H1 (cell line): ENCODE data around the gene TEKTIP1. TPM values are rescaled to one million over a fixed set of nuclear protein-coding genes. Genes with fewer than 3 reads are reported as not detected.

Experiments used
- CTCF ChIA-PET: fragments of 300-600 bp; sonication (Branson Sonifier 250); formaldehyde crosslinking; loops from one replicate; lab custom pipeline; 2021; ENCODE audit not compliant: partially characterized antibody; lab: Charles Lee
- POLR2A ChIA-PET: fragments of 300-600 bp; sonication (Branson Sonifier 250); formaldehyde crosslinking; loops from one replicate; lab custom pipeline; 2021; ENCODE audit warnings: inconsistent platforms; ENCODE audit not compliant: partially characterized antibody; lab: Charles Lee
- DNase-seq, 2 experiments: peaks; one replicate each; pipeline versions ENCODE4 v3.0.0 to v3.0.0-alpha.2; 2010 to 2022; ENCODE audit warnings: low spot score in 2 of 2, low read depth in 1 of 2, mixed read lengths in 1 of 2
- FAIRE-seq: peaks from 2 replicates; lab custom pipeline; 2011; peaks lifted over from hg19 to GRCh38; lab: Jason Lieb, UNC
- H2AFZ ChIP-seq: 2 replicates; pipeline ENCODE4 v1.8.1; 2012; ENCODE audit warnings: low read length, inconsistent platforms
- H2AK5ac ChIP-seq: 2 replicates; pipeline ENCODE4 v1.6.1; 2013; ENCODE audit warnings: low read depth, low read length
- H2BK120ac ChIP-seq: replicated peaks from 2 replicates; pipeline ENCODE3; 2013; ENCODE audit warnings: low read depth, low read length, inconsistent platforms
- H2BK12ac ChIP-seq: 2 replicates; pipeline ENCODE4 v1.6.1; 2013; ENCODE audit warnings: low read depth, low read length
- H2BK15ac ChIP-seq: 2 replicates; pipeline ENCODE4 v1.6.1; 2013; ENCODE audit warnings: low read length
- H2BK20ac ChIP-seq: 2 replicates; pipeline ENCODE4 v1.6.1; 2013; ENCODE audit warnings: low read length
- H2BK5ac ChIP-seq: 2 replicates; pipeline ENCODE4 v1.6.1; 2013; ENCODE audit warnings: low read depth, low read length
- H3K14ac ChIP-seq: 2 replicates; pipeline ENCODE4 v1.6.1; 2013; ENCODE audit warnings: inconsistent platforms; ENCODE audit not compliant: insufficient read length
- H3K18ac ChIP-seq: 2 replicates; pipeline ENCODE4 v1.6.1; 2013; ENCODE audit warnings: low read length; ENCODE audit errors: extremely low read depth
- H3K23ac ChIP-seq: 2 replicates; pipeline ENCODE4 v1.6.1; 2013; ENCODE audit warnings: inconsistent platforms; ENCODE audit not compliant: insufficient read length
- H3K23me2 ChIP-seq: 2 replicates; pipeline ENCODE4 v1.6.1; 2013; ENCODE audit warnings: low read depth, low read length
- H3K27ac ChIP-seq: 2 replicates; pipeline ENCODE4 v1.6.1; 2011; ENCODE audit warnings: low read depth, low read length, inconsistent platforms
- H3K27me3 ChIP-seq, 4 experiments: replicated peaks in 1 of 4; 1 replicate in 1 of 4; 2 replicates in 3 of 4; pipeline versions ENCODE4 v1.6.1 to v1.8.1; 2011 to 2013; ENCODE audit warnings: low read length in 3 of 4, mild to moderate bottlenecking in 3 of 4, inconsistent platforms in 2 of 4, mixed read lengths in 2 of 4, moderate library complexity in 1 of 4; ENCODE audit not compliant: control insufficient read depth in 3 of 4, insufficient read depth in 3 of 4; ENCODE audit errors: extremely low read depth in 1 of 4
- H3K36me3 ChIP-seq, 4 experiments: 2 replicates each; pipeline versions ENCODE4 v1.6.1 to v1.8.1; 2011 to 2013; ENCODE audit warnings: mild to moderate bottlenecking in 4 of 4, low read length in 3 of 4, moderate library complexity in 2 of 4, control low read depth in 1 of 4, inconsistent platforms in 1 of 4; ENCODE audit not compliant: insufficient read depth in 4 of 4, control insufficient read depth in 2 of 4
- H3K4ac ChIP-seq: replicated peaks from 2 replicates; pipeline ENCODE3; 2013; ENCODE audit warnings: low read length, low read depth, mixed read lengths, inconsistent platforms; ENCODE audit not compliant: insufficient read length
- H3K4me1 ChIP-seq, 4 experiments: replicated peaks in 1 of 4; 1 replicate in 1 of 4; 2 replicates in 3 of 4; pipeline versions ENCODE4 v1.6.1 to v1.8.1; 2011 to 2013; ENCODE audit warnings: low read length in 3 of 4, inconsistent platforms in 2 of 4, mixed read lengths in 1 of 4; ENCODE audit not compliant: insufficient read depth in 4 of 4, control insufficient read depth in 3 of 4
- H3K4me2 ChIP-seq, 2 experiments: 2 replicates each; pipeline versions ENCODE4 v1.6.1 to v1.8.1; 2011 to 2013; ENCODE audit warnings: low read depth in 2 of 2, low read length in 2 of 2, control low read depth in 1 of 2, inconsistent platforms in 1 of 2, mild to moderate bottlenecking in 1 of 2; ENCODE audit not compliant: insufficient read depth in 1 of 2
- H3K4me3 ChIP-seq, 4 experiments: fragments of 200-600, 300-600 bp in 1 of 4; sonication (generic), shearing (Covaris generic), sonication (Bioruptor Twin) in 1 of 4; 2 replicates each; pipeline versions ENCODE4 v1.5.1 to v1.8.1; 2011 to 2016; ENCODE audit warnings: low read length in 4 of 4, low read depth in 3 of 4, control low read depth in 2 of 4, inconsistent platforms in 2 of 4, mild to moderate bottlenecking in 2 of 4, mixed read lengths in 1 of 4, moderate library complexity in 1 of 4; ENCODE audit not compliant: insufficient read depth in 2 of 4; ENCODE audit errors: extremely low read depth in 1 of 4
- H3K56ac ChIP-seq: replicated peaks from 2 replicates; pipeline ENCODE3; 2013; ENCODE audit warnings: low read depth, mild to moderate bottlenecking, mixed read lengths, low read length, inconsistent platforms; ENCODE audit not compliant: insufficient read length
- H3K79me1 ChIP-seq: 2 replicates; pipeline ENCODE4 v1.6.1; 2013; ENCODE audit warnings: low read depth, low read length, control low read depth
- H3K79me2 ChIP-seq, 2 experiments: 2 replicates each; pipeline versions ENCODE4 v1.6.1 to v1.8.1; 2012 to 2013; ENCODE audit warnings: low read length in 2 of 2, mild to moderate bottlenecking in 2 of 2, inconsistent platforms in 1 of 2; ENCODE audit not compliant: insufficient read depth in 2 of 2, control insufficient read depth in 1 of 2
- H3K9ac ChIP-seq, 4 experiments: replicated peaks in 1 of 4; 1 replicate in 1 of 4; 2 replicates in 3 of 4; pipeline versions ENCODE4 v1.6.1 to v1.8.1; 2011 to 2013; ENCODE audit warnings: low read depth in 3 of 4, low read length in 3 of 4, control low read depth in 2 of 4, mild to moderate bottlenecking in 2 of 4, moderate library complexity in 2 of 4, inconsistent platforms in 1 of 4; ENCODE audit errors: extremely low read depth in 1 of 4
- H3K9me3 ChIP-seq, 2 experiments: 2 replicates each; pipeline versions ENCODE4 v1.6.1 to v1.8.1; 2012 to 2013; ENCODE audit warnings: mild to moderate bottlenecking in 2 of 2, moderate library complexity in 2 of 2, control low read depth in 1 of 2, inconsistent platforms in 1 of 2, low read depth in 1 of 2, low read length in 1 of 2, mixed read lengths in 1 of 2; ENCODE audit not compliant: insufficient read depth in 2 of 2
- H4K20me1 ChIP-seq, 2 experiments: replicated peaks in 1 of 2; 2 replicates each; pipeline versions ENCODE3 to v1.8.1; 2011 to 2013; ENCODE audit warnings: inconsistent platforms in 2 of 2, low read length in 2 of 2, mild to moderate bottlenecking in 1 of 2; ENCODE audit not compliant: insufficient read depth in 2 of 2, control insufficient read depth in 1 of 2
- H4K5ac ChIP-seq: 2 replicates; pipeline ENCODE4 v1.6.1; 2013; ENCODE audit warnings: low read length, low read depth, mixed read lengths, inconsistent platforms; ENCODE audit not compliant: insufficient read length
- H4K8ac ChIP-seq: 2 replicates; pipeline ENCODE4 v1.8.0; 2013; ENCODE audit warnings: mild to moderate bottlenecking, moderate library complexity, low read length, inconsistent platforms; ENCODE audit not compliant: insufficient read depth; ENCODE audit errors: extremely low read depth
- H4K91ac ChIP-seq: replicated peaks from 2 replicates; pipeline ENCODE3; 2013; ENCODE audit warnings: low read length, mixed read lengths, inconsistent platforms; ENCODE audit not compliant: insufficient read length
- CTCF ChIP-seq, 3 experiments: IDR thresholded peaks; 1 replicate in 2 of 3; 2 replicates in 1 of 3; pipeline versions ENCODE4 v1.5.1 to v1.6.1; 2011; ENCODE audit warnings: low read length in 3 of 3, mild to moderate bottlenecking in 3 of 3, inconsistent platforms in 2 of 3, low read depth in 1 of 3, moderate library complexity in 1 of 3; ENCODE audit not compliant: insufficient read depth in 1 of 3; ENCODE audit errors: control extremely low read depth in 1 of 3
- HDAC2 ChIP-seq, 2 experiments: fragments of 300-600 bp in 1 of 2; sonication (generic) in 1 of 2; IDR thresholded peaks; 2 replicates each; pipeline ENCODE4 v1.6.1; 2011 to 2012; ENCODE audit warnings: low read depth in 2 of 2, low read length in 2 of 2, mild to moderate bottlenecking in 2 of 2, moderate library complexity in 2 of 2, borderline replicate concordance in 1 of 2, inconsistent platforms in 1 of 2
- KDM1A ChIP-seq: fragments of 200-600, 300-600 bp; sonication (generic); IDR thresholded peaks from 2 replicates; pipeline ENCODE4 v1.7.1; 2016; ENCODE audit warnings: mild to moderate bottlenecking, low read length, borderline replicate concordance
- MAX ChIP-seq: IDR thresholded peaks from 2 replicates; pipeline ENCODE4 v1.6.1; 2012; ENCODE audit warnings: inconsistent platforms
- RAD21 ChIP-seq, 2 experiments: IDR thresholded peaks in 1 of 2; conservative IDR thresholded peaks in 1 of 2; 2 replicates each; pipeline ENCODE4 v1.6.1; 2011; ENCODE audit warnings: low read depth in 2 of 2, low read length in 2 of 2, improper control_type of control experiment in 1 of 2, inconsistent platforms in 1 of 2, mild to moderate bottlenecking in 1 of 2, moderate library complexity in 1 of 2
- WGBS, 2 experiments: shearing (Covaris generic) in 1 of 2; methylation state at CpG; one replicate each; pipeline versions ENCODE4 v1.1.6 to v1.1.7; 2013 to 2015; ENCODE audit warnings: low lambda C conversion rate in 2 of 2, mixed read lengths in 2 of 2, inconsistent platforms in 1 of 2, low coverage in 1 of 2, missing lambda C conversion rate in 1 of 2; ENCODE audit not compliant: insufficient replicate concordance in 2 of 2, insufficient coverage in 1 of 2, insufficient read length in 1 of 2; ENCODE audit errors: extremely low coverage in 1 of 2, missing lambda C conversion rate in 1 of 2; 5-methylcytosine and 5-hydroxymethylcytosine counted together
- polyA plus RNA-seq, 7 experiments: library from polyadenylated mRNA; depleted of rRNA in 3 of 7; stranded (reverse) in 5 of 7; unstranded in 2 of 7; fragments of >200 nt in 5 of 7; fragments of 200-250 nt in 2 of 7; gene quantifications; 1 replicate in 5 of 7; 2 replicates in 1 of 7; 4 replicates in 1 of 7; pipeline versions ENCODE4 v1.2.1 to v1.2.3, GENCODE V29; 2011 to 2013; ENCODE audit warnings: missing spikeins in 2 of 7, mixed read lengths in 2 of 7
- total RNA-seq: library from RNA; stranded (reverse); fragmentation: NEBNext Ultra II Directional; extraction: Animal tissue kit (Norgen Biotek cat#: 25700); gene quantifications from 2 replicates; pipeline ENCODE4 v1.2.1, GENCODE V29; 2021

TEKTIP1 gene
- total and polyA plus RNA-seq, 2 of the 8 experiments (the other 6 are each of a cell fraction or from before 2014, with no cell fraction given), result 1.1 TPM; not detected in 1

GRCh38 chr19:3575260-3575741, 36.3 kb downstream of the TEKTIP1 start:
- Histone ChIP-seq H3K4me3 (no peak overlapping the region), H3K18ac (no peak overlapping the region), H3K14ac (no peak overlapping the region), H3K27ac (no peak overlapping the region), H2BK5ac (no peak overlapping the region), H3K36me3 (no peaks in the 10 kb centered on the region), H3K27me3 (peaks cover 0 to 5% (median 0%) of the 10 kb centered on the region in 4 experiments; a peak in 1 of 7 replicates), H3K79me2 (no peaks in the 10 kb centered on the region), H3K56ac (no peak overlapping the region), H4K20me1 (peaks cover 3 to 8% of the 10 kb centered on the region in 2 experiments), H2AK5ac (no peak overlapping the region), H3K4ac (no peak overlapping the region), H4K5ac (no peak overlapping the region), H3K9me3 (no peaks in the 10 kb centered on the region), H2BK20ac (no peak overlapping the region), H4K91ac (no peak overlapping the region), H2AFZ (no peak overlapping the region), H2BK12ac (no peak overlapping the region), H3K9ac (no peak overlapping the region), H3K79me1 (no peaks in the 10 kb centered on the region), H4K8ac (no peak overlapping the region; the same call in 1 of the 2 replicates), H3K4me2 (no peak overlapping the region), H2BK120ac (no peak overlapping the region), H3K4me1 (peaks cover 3 to 17% (median 12%) of the 10 kb centered on the region in 4 experiments; a peak in 6 of 7 replicates), H2BK15ac (no peak overlapping the region), H3K23me2 (peaks cover 21% of the 10 kb centered on the region; the same call in 1 of the 2 replicates), H3K23ac (no peak overlapping the region)
- ChIA-PET POLR2A (interaction anchor here (0.6 to 1.0 kb wide), 2 partner anchors 16 to 86 kb away, joined by 3 to 4 read pairs; no protein-coding TSS in a partner anchor), CTCF (interaction anchor here (0.5 to 6.6 kb wide), 18 partner anchors 9 to 348 kb away, joined by 3 to 51 read pairs (median 3); partner anchors contain the start of gene GIPC3)
- FAIRE-seq, result no peak
- TF ChIP-seq HDAC2 (IDR thresholded peaks at IDR 0.05; ENCODE audit: borderline replicate concordance in 1 of 2, low read depth in 2 of 2, low read length in 2 of 2) (peak in 1 of 2 experiments; percentile 91; a peak in 2 of 4 replicates), MAX (no peak), KDM1A (peak; percentile 97), RAD21 (IDR thresholded peaks at IDR 0.05 in 1 of 2, conservative IDR thresholded peaks at IDR 0.05 in 1 of 2; ENCODE audit: low read depth in 2 of 2, low read length in 2 of 2) (peak; percentile 49 to 63), CTCF (IDR thresholded peaks at IDR 0.05; ENCODE audit: control extremely low read depth in 1 of 3, insufficient read depth in 1 of 3, low read depth in 1 of 3, low read length in 3 of 3) (peak; percentile 67 to 71 (median 68))
- WGBS, 2 experiments, result 88% methylated on average over 19 of the region's 19 CpGs; no CpG with 5 or more reads in 1 of the 2 experiments
- DNase-seq, result peak in 1 of 2 experiments; percentile 83
